ENCODE results near the gene CHRNA9. TPM values are rescaled to one million over a fixed set of nuclear protein-coding genes. Genes with fewer than 3 reads are reported as not detected.

Gene CHRNA9
- total RNA-seq, 1 experiment from 2014 or later: not detected

DNA sequence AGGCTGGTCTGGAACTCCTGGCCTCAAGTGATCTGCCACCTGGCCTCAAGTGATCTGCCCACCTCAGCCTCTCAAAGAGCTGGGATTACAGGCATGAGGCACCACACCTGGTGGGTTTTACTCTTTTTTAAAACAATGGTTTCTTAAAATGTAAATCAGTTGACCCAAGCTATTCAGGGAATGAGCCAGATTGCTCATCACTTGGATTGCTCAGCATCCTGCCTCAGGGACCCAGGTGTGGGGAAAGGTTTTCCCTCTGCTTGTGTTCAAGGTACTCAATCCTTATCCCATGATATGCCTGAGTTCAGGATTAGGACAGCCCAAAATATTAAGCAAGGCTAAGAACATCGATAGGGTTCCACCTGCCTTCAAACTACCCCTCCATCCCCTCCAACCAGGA lies 67.4 kb downstream of the CHRNA9 start:
- POLR2A ChIA-PET: no interaction called here

DNA sequence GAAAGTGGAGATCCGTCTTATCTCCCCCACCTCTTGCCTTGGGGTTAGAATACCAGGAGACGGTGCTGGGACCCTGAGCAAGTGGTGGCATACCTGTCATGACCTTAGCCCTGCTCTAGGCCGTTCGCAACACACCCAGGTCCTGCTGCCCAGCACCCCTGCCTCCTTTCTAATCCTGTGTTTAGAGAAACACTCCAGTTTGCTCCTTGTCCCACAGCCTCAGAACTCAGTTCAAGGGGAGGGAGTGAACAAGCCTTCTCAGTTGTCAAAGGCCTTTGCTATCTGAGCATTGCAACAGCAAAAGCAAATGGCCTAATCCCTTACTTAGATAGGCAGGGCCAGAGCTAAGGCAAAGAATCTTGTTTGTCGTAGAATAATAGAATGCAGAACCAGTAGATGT lies 67.9 kb downstream of the CHRNA9 start:
- BruUV-seq (replicated peaks): no TSS peak
- CTCF ChIA-PET: no interaction called here
- in situ Hi-C loops (cut with HindIII; ENCODE audit: low pct_unique_long_range_greater_than_20kb, low sequenced_read_pairs): no loop called here

More for the DNA sequence above, 67.4 kb downstream of the CHRNA9 start:
- CTCF ChIA-PET: no interaction called here
- intact Hi-C loops (cut with micrococcal nuclease; ENCODE audit: unreplicated experiment): no loop called here
- no peak overlapping the region for H3K4me3 ChIP-seq (ENCODE audit: low read depth in 2 of 2, low read length in 2 of 2)
- in situ Hi-C loops (cut with HindIII; ENCODE audit: low pct_unique_long_range_greater_than_20kb, low sequenced_read_pairs): no loop called here
- TF ChIP-seq SIN3A (IDR thresholded peaks at IDR 0.05; ENCODE audit: borderline replicate concordance, insufficient read depth, low read depth, low read length) (no peak), TCF7L2 (IDR thresholded peaks at IDR 0.05; ENCODE audit: low read depth, low read length) (no peak), POLR2AphosphoS5 (IDR thresholded peaks at IDR 0.05; ENCODE audit: low read depth, low read length) (no peak)
- TF ChIP-seq, protein P1, sequence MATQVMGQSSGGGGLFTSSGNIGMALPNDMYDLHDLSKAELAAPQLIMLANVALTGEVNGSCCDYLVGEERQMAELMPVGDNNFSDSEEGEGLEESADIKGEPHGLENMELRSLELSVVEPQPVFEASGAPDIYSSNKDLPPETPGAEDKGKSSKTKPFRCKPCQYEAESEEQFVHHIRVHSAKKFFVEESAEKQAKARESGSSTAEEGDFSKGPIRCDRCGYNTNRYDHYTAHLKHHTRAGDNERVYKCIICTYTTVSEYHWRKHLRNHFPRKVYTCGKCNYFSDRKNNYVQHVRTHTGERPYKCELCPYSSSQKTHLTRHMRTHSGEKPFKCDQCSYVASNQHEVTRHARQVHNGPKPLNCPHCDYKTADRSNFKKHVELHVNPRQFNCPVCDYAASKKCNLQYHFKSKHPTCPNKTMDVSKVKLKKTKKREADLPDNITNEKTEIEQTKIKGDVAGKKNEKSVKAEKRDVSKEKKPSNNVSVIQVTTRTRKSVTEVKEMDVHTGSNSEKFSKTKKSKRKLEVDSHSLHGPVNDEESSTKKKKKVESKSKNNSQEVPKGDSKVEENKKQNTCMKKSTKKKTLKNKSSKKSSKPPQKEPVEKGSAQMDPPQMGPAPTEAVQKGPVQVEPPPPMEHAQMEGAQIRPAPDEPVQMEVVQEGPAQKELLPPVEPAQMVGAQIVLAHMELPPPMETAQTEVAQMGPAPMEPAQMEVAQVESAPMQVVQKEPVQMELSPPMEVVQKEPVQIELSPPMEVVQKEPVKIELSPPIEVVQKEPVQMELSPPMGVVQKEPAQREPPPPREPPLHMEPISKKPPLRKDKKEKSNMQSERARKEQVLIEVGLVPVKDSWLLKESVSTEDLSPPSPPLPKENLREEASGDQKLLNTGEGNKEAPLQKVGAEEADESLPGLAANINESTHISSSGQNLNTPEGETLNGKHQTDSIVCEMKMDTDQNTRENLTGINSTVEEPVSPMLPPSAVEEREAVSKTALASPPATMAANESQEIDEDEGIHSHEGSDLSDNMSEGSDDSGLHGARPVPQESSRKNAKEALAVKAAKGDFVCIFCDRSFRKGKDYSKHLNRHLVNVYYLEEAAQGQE (IDR thresholded peaks at IDR 0.05; ENCODE audit: insufficient read depth in 1 of 2, low read depth in 2 of 2, low read length in 1 of 2): no peak
- TF ChIP-seq, protein P2, sequence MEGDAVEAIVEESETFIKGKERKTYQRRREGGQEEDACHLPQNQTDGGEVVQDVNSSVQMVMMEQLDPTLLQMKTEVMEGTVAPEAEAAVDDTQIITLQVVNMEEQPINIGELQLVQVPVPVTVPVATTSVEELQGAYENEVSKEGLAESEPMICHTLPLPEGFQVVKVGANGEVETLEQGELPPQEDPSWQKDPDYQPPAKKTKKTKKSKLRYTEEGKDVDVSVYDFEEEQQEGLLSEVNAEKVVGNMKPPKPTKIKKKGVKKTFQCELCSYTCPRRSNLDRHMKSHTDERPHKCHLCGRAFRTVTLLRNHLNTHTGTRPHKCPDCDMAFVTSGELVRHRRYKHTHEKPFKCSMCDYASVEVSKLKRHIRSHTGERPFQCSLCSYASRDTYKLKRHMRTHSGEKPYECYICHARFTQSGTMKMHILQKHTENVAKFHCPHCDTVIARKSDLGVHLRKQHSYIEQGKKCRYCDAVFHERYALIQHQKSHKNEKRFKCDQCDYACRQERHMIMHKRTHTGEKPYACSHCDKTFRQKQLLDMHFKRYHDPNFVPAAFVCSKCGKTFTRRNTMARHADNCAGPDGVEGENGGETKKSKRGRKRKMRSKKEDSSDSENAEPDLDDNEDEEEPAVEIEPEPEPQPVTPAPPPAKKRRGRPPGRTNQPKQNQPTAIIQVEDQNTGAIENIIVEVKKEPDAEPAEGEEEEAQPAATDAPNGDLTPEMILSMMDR (IDR thresholded peaks at IDR 0.05): no peak
- DNase-seq (ENCODE audit: low read depth, low spot score) (no peak), ATAC-seq (no peak)
- H3K4me1 ChIP-seq (ENCODE audit: control insufficient read depth, insufficient read depth, low read length): no peaks in the 10 kb centered on the region
- H3K27ac ChIP-seq (ENCODE audit: low read length): no peak overlapping the region
- H3K36me3 ChIP-seq (ENCODE audit: control insufficient read depth, insufficient read depth, low read length): no peaks in the 10 kb centered on the region
- H3K27me3 ChIP-seq (ENCODE audit: control insufficient read depth, insufficient read depth, low read length): no peaks in the 10 kb centered on the region
- no peaks in the 10 kb centered on the region for H3K9me3 ChIP-seq (ENCODE audit: control insufficient read depth, insufficient read depth, low read depth, low read length)
- BruUV-seq (replicated peaks): no TSS peak

More for the DNA sequence above, 67.9 kb downstream of the CHRNA9 start:
- H3K4me1 ChIP-seq (ENCODE audit: control insufficient read depth, insufficient read depth, low read length): no peaks in the 10 kb centered on the region
- POLR2A ChIA-PET: no interaction called here
- intact Hi-C loops (cut with micrococcal nuclease; ENCODE audit: unreplicated experiment): no loop called here
- H3K27ac ChIP-seq (ENCODE audit: low read length): no peak overlapping the region
- no peaks in the 10 kb centered on the region for H3K9me3 ChIP-seq (ENCODE audit: control insufficient read depth, insufficient read depth, low read depth, low read length)
- no peaks in the 10 kb centered on the region for H3K36me3 ChIP-seq (ENCODE audit: control insufficient read depth, insufficient read depth, low read length)
- no peaks in the 10 kb centered on the region for H3K27me3 ChIP-seq (ENCODE audit: control insufficient read depth, insufficient read depth, low read length)
- H3K4me3 ChIP-seq (ENCODE audit: low read depth in 2 of 2, low read length in 2 of 2): no peak overlapping the region
- DNase-seq (ENCODE audit: low read depth, low spot score): no peak
- ATAC-seq: no peak
- TF ChIP-seq TCF7L2 (IDR thresholded peaks at IDR 0.05; ENCODE audit: low read depth, low read length) (no peak), POLR2AphosphoS5 (IDR thresholded peaks at IDR 0.05; ENCODE audit: low read depth, low read length) (no peak), SIN3A (IDR thresholded peaks at IDR 0.05; ENCODE audit: borderline replicate concordance, insufficient read depth, low read depth, low read length) (no peak)
- TF ChIP-seq, protein P2 (IDR thresholded peaks at IDR 0.05): no peak
- TF ChIP-seq, protein P1 (IDR thresholded peaks at IDR 0.05; ENCODE audit: insufficient read depth in 1 of 2, low read depth in 2 of 2, low read length in 1 of 2): no peak

Other genes starting within 250 kb of the CHRNA9 start
- gene RHOH, start 138.3 kb upstream of the CHRNA9 start, total RNA-seq (2021; ENCODE audit: unreplicated experiment): 1.2 TPM